ENCODE data around the gene NOS1AP.

Gene NOS1AP

DNA sequence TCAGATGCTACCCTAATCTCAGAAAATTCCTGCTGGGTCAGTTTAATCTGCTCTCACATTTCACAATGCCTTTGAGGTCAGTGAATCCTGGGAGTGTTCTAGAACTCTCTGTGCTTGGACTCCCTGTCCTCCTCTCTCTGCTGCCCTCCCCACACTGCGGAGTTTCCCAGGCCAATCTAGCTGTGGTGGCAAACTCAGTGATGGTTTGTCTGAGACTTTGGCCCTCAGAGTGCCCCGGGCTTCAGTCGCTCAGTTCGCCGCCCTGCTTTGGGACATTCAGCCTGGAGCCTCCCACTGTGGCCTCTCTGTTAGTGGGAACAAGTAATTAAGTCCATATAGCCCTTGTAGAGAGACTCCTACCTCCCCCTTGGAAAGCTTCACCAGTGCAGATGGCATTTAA, 319.1 kb downstream of the NOS1AP start:
- H3K4me3 ChIP-seq (ENCODE audit: low read depth, low read length) = no peak overlapping the region
- TF ChIP-seq, protein P1, sequence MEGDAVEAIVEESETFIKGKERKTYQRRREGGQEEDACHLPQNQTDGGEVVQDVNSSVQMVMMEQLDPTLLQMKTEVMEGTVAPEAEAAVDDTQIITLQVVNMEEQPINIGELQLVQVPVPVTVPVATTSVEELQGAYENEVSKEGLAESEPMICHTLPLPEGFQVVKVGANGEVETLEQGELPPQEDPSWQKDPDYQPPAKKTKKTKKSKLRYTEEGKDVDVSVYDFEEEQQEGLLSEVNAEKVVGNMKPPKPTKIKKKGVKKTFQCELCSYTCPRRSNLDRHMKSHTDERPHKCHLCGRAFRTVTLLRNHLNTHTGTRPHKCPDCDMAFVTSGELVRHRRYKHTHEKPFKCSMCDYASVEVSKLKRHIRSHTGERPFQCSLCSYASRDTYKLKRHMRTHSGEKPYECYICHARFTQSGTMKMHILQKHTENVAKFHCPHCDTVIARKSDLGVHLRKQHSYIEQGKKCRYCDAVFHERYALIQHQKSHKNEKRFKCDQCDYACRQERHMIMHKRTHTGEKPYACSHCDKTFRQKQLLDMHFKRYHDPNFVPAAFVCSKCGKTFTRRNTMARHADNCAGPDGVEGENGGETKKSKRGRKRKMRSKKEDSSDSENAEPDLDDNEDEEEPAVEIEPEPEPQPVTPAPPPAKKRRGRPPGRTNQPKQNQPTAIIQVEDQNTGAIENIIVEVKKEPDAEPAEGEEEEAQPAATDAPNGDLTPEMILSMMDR (IDR thresholded peaks at IDR 0.05; ENCODE audit: control insufficient read depth, extremely low read depth, insufficient read depth) = no peak
- no peak for DNase-seq (ENCODE audit: low read depth)

DNA sequence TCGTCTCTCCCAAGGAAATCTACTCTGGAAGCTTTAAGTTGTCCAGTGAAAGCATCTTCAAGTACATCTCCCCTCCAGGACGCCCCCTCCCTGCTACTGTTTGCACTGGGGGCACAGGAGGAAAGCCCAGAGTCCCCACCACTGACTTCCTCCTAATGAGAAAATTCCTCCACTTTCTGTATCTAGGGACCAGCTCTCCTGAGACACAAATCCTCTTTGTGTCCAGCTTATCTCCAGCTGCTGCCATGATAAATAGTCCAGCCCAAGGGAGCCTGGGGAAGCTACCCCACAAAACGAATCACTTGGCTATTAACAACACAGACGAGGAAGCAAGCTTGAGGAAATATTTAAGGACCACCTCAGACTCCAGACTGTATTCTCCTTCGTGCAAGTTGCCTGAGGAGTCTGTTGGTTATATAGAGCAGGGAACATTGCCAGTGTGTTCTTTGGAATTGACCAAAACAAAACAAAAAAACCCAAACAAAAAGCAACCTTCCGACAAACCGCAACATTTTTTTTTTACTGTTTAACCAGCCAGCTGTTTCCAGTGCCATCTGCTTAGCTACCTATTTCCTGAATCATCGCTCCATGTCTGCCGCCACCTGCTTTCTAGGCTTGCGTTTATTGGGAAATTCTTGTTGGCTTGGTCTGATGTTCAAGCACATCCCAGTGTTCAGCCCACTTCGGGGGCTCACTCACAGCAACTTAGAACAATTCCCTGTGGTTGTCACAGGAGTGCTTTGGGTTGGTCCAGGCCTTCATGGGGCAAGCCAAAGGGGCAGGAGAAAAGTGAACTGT, 319.7 kb downstream of the NOS1AP start:
- TF ChIP-seq, protein P1 (IDR thresholded peaks at IDR 0.05; ENCODE audit: control insufficient read depth, extremely low read depth, insufficient read depth) = no peak
- no peak for DNase-seq (ENCODE audit: low read depth)
- no peak overlapping the region for H3K4me3 ChIP-seq (ENCODE audit: low read depth, low read length)

DNA sequence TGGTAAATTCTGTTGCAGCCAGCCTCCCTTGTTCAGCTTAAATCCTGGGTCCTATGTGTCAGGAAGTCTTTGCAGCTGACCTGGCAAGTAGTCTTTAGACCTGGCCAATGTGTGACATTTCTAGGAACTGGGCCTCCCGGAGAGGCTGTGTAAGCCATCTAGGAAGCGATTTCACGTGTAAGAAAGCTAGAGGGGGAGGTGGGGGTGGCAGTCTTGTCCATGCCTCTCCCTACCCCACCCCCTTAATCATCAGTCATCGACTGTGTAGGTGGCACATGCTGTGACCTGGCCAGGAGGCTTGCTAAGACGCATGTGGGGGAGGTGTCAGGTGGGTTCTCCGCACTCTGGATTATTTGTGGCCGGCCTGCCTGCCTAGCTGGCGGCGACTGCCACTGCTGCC, 320.5 kb downstream of the NOS1AP start:
- TF ChIP-seq, protein P1 (IDR thresholded peaks at IDR 0.05; ENCODE audit: control insufficient read depth, extremely low read depth, insufficient read depth) = no peak
- no peak for DNase-seq (ENCODE audit: low read depth)
- no peak overlapping the region for H3K4me3 ChIP-seq (ENCODE audit: low read depth, low read length)

DNA sequence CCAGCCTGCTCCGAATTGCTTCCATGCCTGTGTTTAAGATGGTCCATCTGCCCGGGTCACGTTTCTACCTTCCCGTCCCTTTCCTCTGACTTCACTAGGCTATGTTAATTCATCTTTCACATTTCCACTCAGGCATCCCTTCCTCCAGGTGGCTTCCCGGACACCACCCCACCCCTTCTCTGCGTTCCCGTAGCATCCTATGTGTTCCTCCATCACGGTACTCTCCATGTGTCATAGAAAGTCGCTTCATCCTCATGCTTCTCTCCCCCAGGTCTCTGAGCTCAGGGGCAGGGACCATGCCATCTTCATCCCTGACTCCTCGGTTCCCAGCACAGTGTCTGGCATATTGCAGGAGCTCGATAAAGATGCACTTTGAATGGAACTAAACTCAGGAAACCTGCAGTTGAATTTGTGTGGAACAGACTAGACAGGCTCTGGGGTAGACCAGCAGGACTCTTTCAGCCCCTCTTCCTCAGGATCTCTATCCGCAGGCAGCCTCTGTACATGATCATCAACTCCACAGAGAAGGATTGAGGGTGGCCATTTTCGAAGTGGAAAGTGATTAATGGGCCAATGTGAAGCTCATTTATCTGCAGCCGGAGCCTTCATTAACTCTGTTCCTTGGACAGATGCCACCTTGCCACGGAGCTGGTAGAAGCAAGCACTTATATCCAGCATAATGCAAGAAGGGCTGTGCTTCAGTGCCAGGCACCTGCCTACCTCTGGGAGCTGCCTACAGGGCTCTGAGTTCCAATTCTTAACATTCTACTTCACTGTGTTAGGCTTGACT, 321.1 kb downstream of the NOS1AP start:
- TF ChIP-seq, protein P1 (IDR thresholded peaks at IDR 0.05; ENCODE audit: control insufficient read depth, extremely low read depth, insufficient read depth) = no peak
- no peak for DNase-seq (ENCODE audit: low read depth)

DNA sequence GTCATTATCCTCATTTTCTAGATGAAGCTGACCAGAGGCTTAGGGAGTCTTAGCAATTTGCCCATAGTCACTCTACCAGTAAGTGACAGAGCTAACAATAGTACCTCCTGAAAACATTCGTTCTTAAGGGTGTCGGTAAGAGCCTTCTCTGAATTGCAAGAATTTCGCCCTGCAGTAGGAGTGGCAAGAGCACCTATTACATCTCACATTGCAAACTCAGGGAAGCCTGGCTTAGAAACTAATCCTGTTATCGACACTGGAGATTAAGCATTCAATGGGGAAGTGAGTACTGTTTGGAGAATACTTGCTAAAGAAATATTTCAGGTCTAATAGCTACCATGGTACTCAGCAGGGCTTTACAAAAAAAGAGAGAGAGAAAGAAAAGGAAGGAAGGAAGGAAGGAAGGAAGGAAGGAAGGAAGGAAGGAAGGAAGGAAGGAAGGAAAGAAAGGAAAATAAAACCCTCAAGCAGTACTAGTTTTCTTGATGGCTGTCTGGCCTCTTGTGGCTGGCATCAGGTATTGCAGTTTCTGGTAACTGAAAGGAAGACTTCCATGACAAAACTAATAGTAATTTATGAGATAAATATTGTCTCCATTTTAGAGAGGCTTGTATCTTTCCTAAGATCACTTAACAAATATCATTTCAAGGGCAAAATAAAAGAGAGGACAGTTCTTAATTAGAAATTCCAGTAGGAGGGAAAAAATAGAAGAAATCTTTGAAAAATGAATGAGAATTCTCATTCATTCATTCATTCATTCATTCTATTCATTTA, 322.5 kb downstream of the NOS1AP start:
- H3K4me3 ChIP-seq (ENCODE audit: low read depth, low read length) = no peak overlapping the region
- TF ChIP-seq, protein P1 (IDR thresholded peaks at IDR 0.05; ENCODE audit: control insufficient read depth, extremely low read depth, insufficient read depth) = peak; percentile 85
- peak; percentile 39 for DNase-seq (ENCODE audit: low read depth)

More for the DNA sequence above, 321.1 kb downstream of the NOS1AP start:
- H3K4me3 ChIP-seq (ENCODE audit: low read depth, low read length) = no peak overlapping the region

DNA sequence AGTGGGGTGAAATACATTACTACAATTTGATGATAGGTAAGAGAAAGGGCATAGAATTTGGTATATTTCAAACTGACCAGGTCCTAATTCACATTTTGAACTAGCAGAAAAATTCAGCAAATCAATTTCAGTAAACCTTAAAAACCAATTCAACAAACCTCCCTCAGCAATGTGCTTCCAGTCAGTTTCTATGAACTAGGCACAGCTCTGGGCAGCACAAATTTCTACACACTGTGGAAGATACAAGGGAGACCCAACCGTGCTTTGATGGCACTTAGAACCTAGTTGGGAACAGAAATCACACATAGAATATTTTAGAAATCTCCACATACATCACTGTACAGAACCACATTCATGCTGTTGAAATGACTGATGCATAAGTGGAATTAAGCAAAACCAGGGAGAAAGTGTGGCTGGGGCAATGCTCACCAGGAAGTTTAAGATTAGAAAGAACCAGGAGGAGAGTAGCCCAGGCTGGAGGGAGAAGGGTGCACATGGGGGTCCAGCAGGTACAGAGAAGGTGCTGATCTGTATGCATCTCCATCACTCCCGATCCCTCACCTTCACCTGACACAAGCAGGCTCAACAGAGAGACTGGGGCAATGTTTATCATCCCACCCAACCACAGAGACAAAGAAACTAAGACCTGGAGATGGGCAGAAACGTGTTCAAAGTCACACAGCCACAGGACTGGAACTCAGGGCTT, 326.9 kb downstream of the NOS1AP start:
- DNase-seq (ENCODE audit: low read depth) = no peak
- H3K4me3 ChIP-seq (ENCODE audit: low read depth, low read length) = no peak overlapping the region
- TF ChIP-seq, protein P1 (IDR thresholded peaks at IDR 0.05; ENCODE audit: control insufficient read depth, extremely low read depth, insufficient read depth) = no peak
